Neural progenitor cell (in vitro differentiated cells): Measurements from ENCODE around the gene SLC16A2. TPM values are rescaled to one million over a fixed set of nuclear protein-coding genes. Genes with fewer than 3 reads are reported as not detected.

Experiments used
- DNase-seq: peaks from one replicate; pipeline ENCODE4 v3.0.0-alpha.2; 2016; ENCODE audit warnings: low spot score
- H2AFZ ChIP-seq: fragments of 200-600 bp; sonication (generic); replicated peaks from 2 replicates; pipeline ENCODE4 v1.6.1; 2016; ENCODE audit warnings: antibody characterized with exemption
- H3F3A ChIP-seq: fragments of 200-600 bp; sonication (generic); 2 replicates; pipeline ENCODE4 v1.6.1; 2016; ENCODE audit warnings: antibody characterized with exemption, low read depth
- H3K27ac ChIP-seq: fragments of 200-600 bp; sonication (generic); 2 replicates; pipeline ENCODE4 v1.5.1; 2016; ENCODE audit warnings: mild to moderate bottlenecking
- H3K27me3 ChIP-seq: fragments of 200-600 bp; sonication (generic); 2 replicates; pipeline ENCODE4 v1.6.1; 2016; ENCODE audit warnings: mild to moderate bottlenecking, moderate library complexity
- H3K36me3 ChIP-seq: fragments of 200-600 bp; sonication (generic); 2 replicates; pipeline ENCODE4 v1.5.1; 2016
- H3K4me1 ChIP-seq: fragments of 200-600 bp; sonication (generic); 2 replicates; pipeline ENCODE4 v1.6.1; 2016; ENCODE audit warnings: mixed run types
- H3K4me2 ChIP-seq: fragments of 200-600 bp; sonication (generic); 2 replicates; pipeline ENCODE4 v1.6.1; 2016
- H3K4me3 ChIP-seq: fragments of 200-600 bp; sonication (generic); 2 replicates; pipeline ENCODE4 v1.5.1; 2016
- H3K79me2 ChIP-seq: fragments of 200-600 bp; sonication (generic); 2 replicates; pipeline ENCODE4 v1.6.1; 2016; ENCODE audit warnings: low read depth
- H3K9ac ChIP-seq: fragments of 200-600 bp; sonication (generic); 2 replicates; pipeline ENCODE4 v1.6.1; 2016
- H3K9me3 ChIP-seq: fragments of 200-600 bp; sonication (generic); 2 replicates; pipeline ENCODE4 v1.5.1; 2016; ENCODE audit warnings: low read depth
- H4K20me1 ChIP-seq: fragments of 200-600 bp; sonication (generic); 2 replicates; pipeline ENCODE4 v1.6.1; 2016; ENCODE audit warnings: low read depth
- H3K27ac Mint-ChIP-seq: 3 replicates; pipeline ENCODE4 v1.8.0; 2021; ENCODE audit warnings: mixed read lengths
- H3K27me3 Mint-ChIP-seq: 2 replicates; pipeline ENCODE4 v1.8.0; 2022; ENCODE audit warnings: low read depth, mild to moderate bottlenecking, inconsistent platforms, moderate library complexity, mixed read lengths; ENCODE audit not compliant: insufficient read depth
- H3K36me3 Mint-ChIP-seq: 3 replicates; pipeline ENCODE4 v1.8.0; 2021; ENCODE audit warnings: mixed read lengths
- H3K4me1 Mint-ChIP-seq: 3 replicates; pipeline ENCODE4 v1.8.0; 2021; ENCODE audit warnings: mixed read lengths
- H3K4me3 Mint-ChIP-seq: 3 replicates; pipeline ENCODE4 v1.8.0; 2021; ENCODE audit warnings: mild to moderate bottlenecking, moderate library complexity, mixed read lengths
- H3K9me3 Mint-ChIP-seq: 3 replicates; pipeline ENCODE4 v1.8.0; 2020; ENCODE audit warnings: mixed read lengths
- CTCF ChIP-seq: fragments of 200-600 bp; sonication (generic); IDR thresholded peaks from 2 replicates; pipeline ENCODE4 v1.5.1; 2017; ENCODE audit warnings: antibody characterized with exemption, mild to moderate bottlenecking
- EZH2 ChIP-seq: fragments of 200-600 bp; sonication (generic); IDR thresholded peaks from 2 replicates; pipeline ENCODE4 v1.6.1; 2017; ENCODE audit warnings: antibody characterized with exemption, mild to moderate bottlenecking, moderate library complexity
- EZH2phosphoT487 ChIP-seq: fragments of 200-600 bp; sonication (generic); IDR thresholded peaks from 2 replicates; pipeline ENCODE4 v1.6.1; 2017; ENCODE audit warnings: antibody characterized with exemption
- total RNA-seq: library from RNA; depleted of rRNA; stranded (reverse); fragments of >200 nt; gene quantifications from 2 replicates; pipeline ENCODE4 v1.2.3, GENCODE V29; 2015; ENCODE audit warnings: low replicate concordance

SLC16A2 gene
- total RNA-seq, 1 donor from 2014 or later: 12.6 TPM

GRCh38 chrX:74395556-74395955 is 25.7 kb upstream of the SLC16A2 start:
- Mint-ChIP-seq H3K27ac (no peak overlapping the region), H3K9me3 (no peaks in the 10 kb centered on the region), H3K4me3 (no peak overlapping the region), H3K4me1 (no peaks in the 10 kb centered on the region), H3K36me3 (no peaks in the 10 kb centered on the region), H3K27me3 (peaks cover 3% of the 10 kb centered on the region)
- Histone ChIP-seq H3K27ac (no peak overlapping the region), H3K79me2 (no peaks in the 10 kb centered on the region), H3K36me3 (no peaks in the 10 kb centered on the region), H3K9ac (no peak overlapping the region), H4K20me1 (no peaks in the 10 kb centered on the region), H2AFZ (no peak overlapping the region), H3K4me3 (no peak overlapping the region), H3F3A (no peaks in the 10 kb centered on the region), H3K4me1 (no peaks in the 10 kb centered on the region), H3K4me2 (no peak overlapping the region), H3K27me3 (no peaks in the 10 kb centered on the region), H3K9me3 (no peaks in the 10 kb centered on the region)
- no peak for TF ChIP-seq CTCF
- no peak for DNase-seq

- no peak overlapping the region for H3K27ac Mint-ChIP-seq
- TF ChIP-seq EZH2phosphoT487 (no peak), CTCF (no peak), EZH2 (no peak)
- no peak for DNase-seq
- H3K27me3 Mint-ChIP-seq: peaks cover 4% of the 10 kb centered on the region
- no peaks in the 10 kb centered on the region for H3K4me1 ChIP-seq
- no peak overlapping the region for H3K27ac ChIP-seq
- H2AFZ ChIP-seq: no peak overlapping the region
- no peaks in the 10 kb centered on the region for H3K36me3 Mint-ChIP-seq
- H3K9me3 ChIP-seq: no peaks in the 10 kb centered on the region
- H3K27me3 ChIP-seq: no peaks in the 10 kb centered on the region
- H3K9me3 Mint-ChIP-seq: no peaks in the 10 kb centered on the region
- H3K4me1 Mint-ChIP-seq: no peaks in the 10 kb centered on the region
- no peaks in the 10 kb centered on the region for H3K79me2 ChIP-seq
- H3F3A ChIP-seq: no peaks in the 10 kb centered on the region
- H3K4me3 Mint-ChIP-seq: no peak overlapping the region
- no peaks in the 10 kb centered on the region for H4K20me1 ChIP-seq
- no peak overlapping the region for H3K4me3 ChIP-seq
- no peak overlapping the region for H3K4me2 ChIP-seq
- H3K36me3 ChIP-seq: no peaks in the 10 kb centered on the region
- no peak overlapping the region for H3K9ac ChIP-seq
These were observed 15.3 kb upstream of the SLC16A2 start for GRCh38 chrX:74405973-74406489.

- Histone ChIP-seq H3K4me1 (no peaks in the 10 kb centered on the region), H3K27ac (no peak overlapping the region), H3F3A (no peaks in the 10 kb centered on the region), H3K79me2 (no peaks in the 10 kb centered on the region), H3K9ac (no peak overlapping the region), H3K9me3 (no peaks in the 10 kb centered on the region), H3K4me3 (no peak overlapping the region), H2AFZ (no peak overlapping the region), H4K20me1 (no peaks in the 10 kb centered on the region), H3K36me3 (no peaks in the 10 kb centered on the region), H3K27me3 (no peaks in the 10 kb centered on the region), H3K4me2 (no peak overlapping the region)
- TF ChIP-seq EZH2phosphoT487: no peak
- Mint-ChIP-seq H3K9me3 (peaks cover 3% of the 10 kb centered on the region), H3K36me3 (peaks cover 2% of the 10 kb centered on the region), H3K4me3 (no peak overlapping the region), H3K27me3 (peaks cover 4% of the 10 kb centered on the region), H3K4me1 (peaks cover 5% of the 10 kb centered on the region), H3K27ac (no peak overlapping the region)
- no peak for DNase-seq
These were observed 13.0 kb upstream of the SLC16A2 start for GRCh38 chrX:74408304-74408703.

GRCh38 chrX:74419864-74420195 is 1.5 kb upstream of the SLC16A2 start:
- peak; percentile 32 for DNase-seq
- H3K27ac ChIP-seq: no peak overlapping the region
- H3K4me3 ChIP-seq: peak overlapping the region; percentile 68
- H3K9me3 Mint-ChIP-seq: peaks cover 4% of the 10 kb centered on the region
- no peaks in the 10 kb centered on the region for H3K9me3 ChIP-seq
- peaks cover 10% of the 10 kb centered on the region for H3K79me2 ChIP-seq
- H3K4me2 ChIP-seq: peak overlapping the region; percentile 90
- no peaks in the 10 kb centered on the region for H4K20me1 ChIP-seq
- H3K27me3 Mint-ChIP-seq: peaks cover 3% of the 10 kb centered on the region
- H3K36me3 ChIP-seq: no peaks in the 10 kb centered on the region
- H3K4me3 Mint-ChIP-seq: peak overlapping the region; percentile 93
- H2AFZ ChIP-seq: peak overlapping the region; percentile 69
- H3K4me1 ChIP-seq: peaks cover 5% of the 10 kb centered on the region
- H3K27me3 ChIP-seq: no peaks in the 10 kb centered on the region
- peaks cover 39% of the 10 kb centered on the region for H3F3A ChIP-seq
- TF ChIP-seq CTCF (no peak), EZH2phosphoT487 (no peak), EZH2 (no peak)
- peaks cover 25% of the 10 kb centered on the region for H3K4me1 Mint-ChIP-seq
- peak overlapping the region; percentile 92 for H3K27ac Mint-ChIP-seq
- H3K9ac ChIP-seq: no peak overlapping the region
- peaks cover 6% of the 10 kb centered on the region for H3K36me3 Mint-ChIP-seq
